Lower leg skin (tissue), 3 donors: ENCODE results near the gene TCL1B.

Experiments used
- CTCF ChIP-seq, 3 donors: fragments of 450-650 bp; IDR thresholded peaks; one replicate each; pipeline ENCODE4 v1.5.1; 2016; ENCODE audit warnings: antibody characterized with exemption in 3 of 3, mild to moderate bottlenecking in 3 of 3, moderate library complexity in 2 of 3
- POLR2A ChIP-seq, 2 donors: fragments of 450-650 bp; IDR thresholded peaks; one replicate each; pipeline ENCODE4 v1.6.1; 2016 to 2017; ENCODE audit warnings: antibody characterized with exemption in 2 of 2, mild to moderate bottlenecking in 1 of 2, moderate library complexity in 1 of 2

- TF ChIP-seq CTCF (IDR thresholded peaks at IDR 0.05), result no peak
- TF ChIP-seq POLR2A (IDR thresholded peaks at IDR 0.05), result no peak
These were observed 709 bp downstream of the TCL1B start for GRCh38 chr14:95686935-95687334.
